HPDE6-E6E7 (cell line): Measurements from ENCODE around the gene C17orf78.
"Not testable (repeated sequence)": the region's sequence is repeated elsewhere in the genome, so short reads cannot be mapped to it uniquely, and the experiment has no call there.

ENCODE experiments used
- DNase-seq: peaks from one replicate; pipeline ENCODE4 v3.0.0; 2011; ENCODE audit warnings: missing footprints; ENCODE audit errors: extremely low spot score

Gene C17orf78

DNA sequence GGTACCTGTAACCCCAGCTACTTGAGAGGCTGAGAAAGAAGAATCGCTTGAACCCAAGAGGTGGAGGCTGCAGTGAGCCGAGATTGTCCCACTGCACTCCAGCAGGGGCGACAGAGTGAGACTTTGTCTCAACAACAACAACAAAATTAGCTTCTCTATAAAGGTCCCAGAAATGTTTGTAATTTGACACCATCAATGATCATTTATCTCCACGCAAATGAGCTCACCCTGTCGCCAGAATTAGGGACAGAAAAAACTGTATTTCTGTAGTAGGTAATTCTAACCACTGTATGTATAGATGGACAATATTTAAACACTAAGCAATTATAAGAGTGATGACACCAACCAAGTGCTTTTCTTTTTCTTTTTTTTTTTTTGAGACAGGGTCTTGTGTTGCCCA is 10.7 kb downstream of the C17orf78 start:
- no peak for DNase-seq

DNA sequence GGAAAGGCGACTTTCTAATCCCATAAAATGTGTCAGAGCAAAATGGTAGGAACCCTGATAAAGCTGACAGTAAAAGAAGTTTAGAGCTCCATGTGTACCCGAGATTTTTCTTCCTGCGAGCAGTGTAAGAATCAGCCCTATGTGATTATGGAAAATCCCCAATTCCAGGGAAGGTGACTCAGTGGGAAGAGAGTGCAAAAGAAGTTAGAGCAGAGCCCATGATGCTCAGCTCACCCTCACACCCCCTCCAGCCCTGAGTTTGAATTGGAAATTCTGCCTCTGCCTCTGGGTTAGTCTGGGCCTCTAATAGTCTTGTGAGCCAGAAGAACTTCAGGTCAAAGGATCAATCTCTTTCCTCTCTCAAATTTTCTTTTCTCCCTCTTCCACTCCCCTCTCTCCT is 12.5 kb downstream of the C17orf78 start:
- no peak for DNase-seq

DNA sequence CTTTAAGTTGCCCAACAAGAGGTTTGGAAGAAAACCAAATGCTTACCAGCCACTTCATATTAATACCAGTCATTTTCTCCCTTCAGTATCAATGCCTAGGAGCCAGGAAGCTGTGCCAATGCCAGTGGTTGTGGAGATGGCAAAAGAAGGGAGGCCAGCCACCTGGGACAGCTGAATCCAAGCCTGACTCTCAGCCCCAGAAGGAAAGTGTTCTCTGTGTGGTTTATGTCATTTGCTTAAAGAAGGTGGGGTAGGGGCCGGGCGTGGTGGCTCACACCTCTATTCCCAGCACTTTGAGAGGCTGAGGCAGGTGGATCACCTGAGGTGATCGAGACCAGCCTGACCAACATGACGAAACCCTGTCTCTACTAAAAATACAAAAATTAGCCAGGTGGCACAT is 13.4 kb downstream of the C17orf78 start:
- no peak for DNase-seq

DNA sequence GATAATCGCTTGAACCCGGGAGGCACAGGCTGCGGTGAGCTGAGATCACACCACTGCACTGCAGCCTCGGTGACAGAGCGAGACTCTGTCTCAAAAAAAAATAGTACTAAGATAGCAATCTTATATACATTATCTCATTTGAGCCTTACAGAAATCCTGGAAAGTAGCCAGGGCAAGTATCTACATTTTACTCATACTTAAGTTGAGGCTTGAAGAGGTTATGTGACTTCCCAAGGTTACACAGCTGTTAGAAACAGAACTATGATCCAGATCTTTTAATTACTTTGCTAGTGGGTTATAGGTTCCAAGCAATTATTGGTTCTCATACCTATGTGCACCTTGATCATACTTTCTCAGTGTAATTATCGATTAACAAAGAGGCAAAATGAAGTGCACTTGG is 15.4 kb downstream of the C17orf78 start:
- DNase-seq: no peak

DNA sequence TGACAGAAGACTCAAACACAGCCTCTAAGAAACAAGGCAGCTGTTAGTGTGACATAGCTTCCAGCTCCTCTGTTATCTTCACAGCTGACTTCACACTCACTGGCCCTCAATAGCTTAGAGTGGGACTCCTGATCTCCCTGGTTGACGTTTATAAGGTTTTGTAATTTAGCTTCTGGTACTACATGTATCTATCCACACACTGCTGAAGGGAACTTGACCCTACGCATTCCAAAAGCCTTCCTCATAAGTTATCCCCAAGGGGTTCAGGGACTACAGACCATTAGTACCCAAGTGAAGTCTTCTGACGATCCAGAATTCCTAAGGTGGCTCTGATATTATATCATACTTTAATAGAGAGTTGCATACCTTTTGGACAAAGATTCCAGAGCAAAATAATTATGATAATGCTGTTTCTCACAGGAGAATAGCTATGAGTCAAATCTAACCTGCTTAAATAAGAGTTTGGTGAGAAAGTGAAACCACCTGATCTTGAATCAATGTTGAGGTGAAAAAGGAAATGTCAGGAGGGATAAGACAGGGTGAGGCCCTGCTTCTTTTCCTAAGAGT is 16.3 kb downstream of the C17orf78 start:
- DNase-seq: peak; percentile 7

DNA sequence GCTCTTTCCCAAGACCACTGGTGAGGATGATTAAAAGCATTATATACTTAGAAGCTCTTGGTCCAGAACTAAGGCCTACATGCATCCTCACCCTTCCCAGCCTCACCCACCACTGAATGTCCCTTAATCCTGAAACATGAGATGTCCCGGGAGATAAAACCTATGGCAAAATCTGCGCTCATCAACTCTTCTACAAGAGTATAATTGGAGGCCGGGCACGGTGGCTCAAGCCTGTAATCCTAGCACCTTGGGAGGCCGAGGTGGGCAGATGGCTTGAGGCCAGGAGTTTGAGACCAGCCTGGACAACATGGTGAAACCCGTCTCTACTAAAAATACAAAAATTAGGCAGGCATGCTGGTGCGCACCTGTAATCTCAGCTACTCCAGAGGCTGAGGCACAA is 17.6 kb downstream of the C17orf78 start:
- DNase-seq: no peak

DNA sequence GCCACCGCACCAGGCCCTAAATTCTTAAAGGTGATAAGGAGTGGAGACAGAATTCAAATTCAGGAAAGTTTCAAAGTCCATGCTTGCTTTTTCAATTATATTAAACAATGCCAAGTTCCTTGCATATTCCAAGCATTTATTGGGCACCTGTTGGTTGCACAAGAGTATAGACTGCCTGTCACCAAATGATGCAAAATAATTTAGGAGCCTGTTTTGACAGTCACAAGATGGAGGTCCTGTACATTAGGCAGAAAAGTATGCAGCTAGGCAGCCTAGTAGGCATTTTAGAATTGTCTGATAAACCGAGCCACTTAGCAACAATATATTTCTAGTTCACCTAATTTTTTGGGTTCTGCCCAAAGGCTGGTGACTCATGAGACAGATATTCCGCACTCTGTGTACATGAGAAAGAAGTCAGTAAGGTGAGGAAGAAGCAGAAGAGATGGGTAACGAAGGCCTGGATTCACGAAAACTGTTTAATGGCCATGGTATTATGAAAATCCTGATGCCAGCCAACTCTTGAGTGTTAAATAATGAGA is 23.5 kb downstream of the C17orf78 start:
- DNase-seq: no peak

DNA sequence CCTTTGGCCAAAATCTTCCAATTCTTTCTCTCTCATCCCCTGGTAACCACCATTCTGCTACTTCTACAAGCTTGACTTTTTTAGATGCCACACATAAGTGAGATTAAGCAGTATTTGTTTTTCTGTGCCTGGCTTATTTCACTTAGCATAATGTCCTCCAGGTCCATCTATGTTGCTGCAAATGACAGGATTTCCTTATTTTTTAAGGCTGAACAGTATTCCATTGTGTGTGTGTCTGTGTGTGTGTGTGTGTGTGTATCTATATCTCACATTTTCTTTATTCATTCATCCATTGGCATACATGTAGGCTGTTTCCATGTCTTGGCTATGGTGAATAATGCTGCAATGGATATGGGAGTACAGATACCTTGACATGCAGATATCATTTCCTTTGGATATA is 24.7 kb downstream of the C17orf78 start:
- DNase-seq: no peak

DNA sequence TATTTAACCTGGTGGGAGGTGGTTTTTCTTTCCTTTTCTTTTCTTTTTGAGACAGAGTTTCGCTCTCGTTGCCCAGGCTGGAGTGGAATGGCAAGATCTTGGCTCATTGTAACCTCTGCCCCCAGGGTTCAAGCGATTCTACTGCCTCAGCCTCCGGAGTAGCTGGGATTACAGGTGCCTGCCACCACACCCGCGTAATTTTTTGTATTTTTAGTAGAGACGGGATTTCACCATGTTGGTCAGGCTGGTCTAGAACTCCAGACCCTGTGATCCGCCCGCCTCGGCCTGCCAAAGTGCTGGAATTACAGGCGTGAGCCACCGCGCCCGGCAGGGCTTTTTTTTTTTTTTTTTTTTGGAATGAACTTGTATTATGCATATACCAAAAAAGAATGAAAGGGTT is 29.7 kb downstream of the C17orf78 start:
- not testable (repeated sequence) for DNase-seq

DNA sequence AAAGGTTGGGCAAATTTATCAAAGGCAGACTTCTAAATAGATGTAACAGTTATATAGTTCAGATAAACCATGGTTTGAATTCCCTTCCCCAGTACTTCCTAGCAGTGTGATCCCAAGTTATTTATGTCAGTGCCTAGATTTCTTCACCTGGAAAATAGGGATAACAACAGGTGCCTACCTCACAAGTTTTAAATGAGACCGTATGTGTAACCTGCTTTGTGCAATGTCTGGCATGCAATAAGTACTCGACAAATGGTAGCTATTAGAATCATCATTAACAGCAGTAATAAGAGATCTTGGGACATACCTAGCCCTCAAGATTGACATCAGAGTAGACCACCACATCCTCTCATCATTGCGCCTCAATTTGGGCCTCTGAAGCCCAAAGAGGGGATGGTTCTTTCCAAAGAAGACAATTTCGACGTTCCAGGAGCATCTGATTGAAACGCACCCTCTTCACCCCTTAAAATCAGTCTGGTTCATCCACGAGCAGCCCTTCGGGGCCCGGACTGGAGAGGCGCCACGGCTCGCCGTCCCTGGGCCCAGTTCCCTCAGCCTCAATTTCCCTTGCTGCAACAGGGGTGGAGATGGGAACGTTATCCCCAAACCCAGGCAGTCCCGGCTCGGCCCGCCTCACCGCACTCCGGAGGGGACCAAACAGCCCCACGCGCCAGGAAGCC is 30.3 kb downstream of the C17orf78 start:
- DNase-seq: no peak

DNA sequence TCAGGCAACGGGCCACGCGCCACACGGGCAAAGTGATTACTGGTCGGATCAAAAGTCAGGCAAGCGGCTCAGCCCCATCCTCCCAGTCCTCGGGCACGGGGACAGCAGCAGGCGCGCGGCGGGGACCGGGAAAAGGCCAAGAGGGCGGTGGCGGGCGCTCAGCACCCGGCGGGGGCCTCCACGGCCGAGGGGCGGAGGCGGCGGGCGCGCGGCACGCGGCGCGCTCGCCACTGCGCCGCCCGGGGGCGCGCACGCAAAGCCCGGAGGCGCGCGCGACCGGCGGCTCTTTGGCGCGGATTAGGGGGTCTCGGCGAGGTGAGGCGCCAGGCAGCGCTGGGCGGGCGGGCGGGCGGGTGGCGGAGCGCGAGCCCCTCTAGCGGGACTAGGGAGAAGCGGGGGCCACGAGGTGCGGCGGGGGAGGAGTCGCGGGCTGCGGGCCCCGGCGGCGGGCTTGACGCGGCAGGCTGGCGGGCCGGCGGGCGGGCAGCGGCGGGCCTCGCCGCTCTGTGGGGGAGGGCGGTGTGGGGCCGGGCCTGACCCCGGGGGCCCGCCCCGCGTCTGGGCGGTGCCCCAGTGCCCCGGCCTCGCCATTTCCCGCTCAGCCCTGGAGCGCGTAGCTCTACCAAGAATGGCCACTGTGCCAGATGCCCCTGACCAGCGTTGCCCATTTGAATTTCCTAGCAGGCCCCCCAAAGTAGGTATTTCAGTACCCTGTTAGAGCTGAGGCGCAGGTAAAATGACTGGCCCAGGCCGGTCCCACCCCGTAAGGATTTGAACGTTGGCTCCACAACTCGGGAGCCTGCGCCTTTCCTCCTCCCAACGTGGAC is 31.1 kb downstream of the C17orf78 start, which contains the start of the genes ACACA and TADA2A:
TSS of gene ACACA (minus strand) at position 202 of the 827 bp plus-strand sequence. CDS start 537 bp downstream, outside the sequence.
TSS of gene TADA2A (plus strand) at position 252 of the 827 bp plus-strand sequence. CDS start 4,480 bp downstream, outside the sequence.
- peak; percentile 90 for DNase-seq

DNA sequence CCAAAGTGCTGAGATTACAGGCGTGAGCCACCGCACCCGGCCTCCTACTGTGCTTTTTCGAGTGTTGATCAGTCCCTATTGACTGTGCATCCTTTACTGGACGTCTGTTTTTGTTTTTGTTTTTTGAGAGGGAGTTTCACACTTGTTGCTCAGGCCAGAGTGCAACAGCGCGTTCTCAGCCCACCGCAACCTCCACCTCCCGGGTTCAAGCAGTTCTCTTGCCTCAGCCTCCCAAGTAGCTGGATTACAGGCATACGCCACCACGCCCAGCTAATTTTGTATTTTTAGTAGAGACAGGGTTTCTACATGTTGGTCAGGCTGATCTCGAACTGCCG is 32.3 kb downstream of the C17orf78 start:
- DNase-seq: not testable (repeated sequence)

DNA sequence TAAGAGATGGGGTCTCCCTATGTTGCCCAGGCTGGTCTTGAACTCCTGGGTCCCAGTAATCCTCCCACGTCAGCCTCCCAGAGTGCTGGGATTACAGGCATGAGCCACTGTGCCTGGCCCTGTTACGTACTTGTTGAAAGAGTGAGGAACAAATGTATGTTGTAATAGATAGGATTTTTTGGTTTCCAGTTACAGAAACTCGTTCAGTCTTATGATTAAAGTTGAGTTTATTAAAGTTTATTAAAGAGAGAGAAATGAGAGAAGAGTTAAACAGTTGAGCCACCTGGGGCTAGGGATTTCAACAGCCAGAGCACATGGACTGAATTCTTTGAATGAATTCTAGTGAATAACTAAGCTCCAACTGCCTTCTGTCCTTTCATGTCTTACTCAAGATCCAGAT is 34.6 kb downstream of the C17orf78 start:
- no peak for DNase-seq

DNA sequence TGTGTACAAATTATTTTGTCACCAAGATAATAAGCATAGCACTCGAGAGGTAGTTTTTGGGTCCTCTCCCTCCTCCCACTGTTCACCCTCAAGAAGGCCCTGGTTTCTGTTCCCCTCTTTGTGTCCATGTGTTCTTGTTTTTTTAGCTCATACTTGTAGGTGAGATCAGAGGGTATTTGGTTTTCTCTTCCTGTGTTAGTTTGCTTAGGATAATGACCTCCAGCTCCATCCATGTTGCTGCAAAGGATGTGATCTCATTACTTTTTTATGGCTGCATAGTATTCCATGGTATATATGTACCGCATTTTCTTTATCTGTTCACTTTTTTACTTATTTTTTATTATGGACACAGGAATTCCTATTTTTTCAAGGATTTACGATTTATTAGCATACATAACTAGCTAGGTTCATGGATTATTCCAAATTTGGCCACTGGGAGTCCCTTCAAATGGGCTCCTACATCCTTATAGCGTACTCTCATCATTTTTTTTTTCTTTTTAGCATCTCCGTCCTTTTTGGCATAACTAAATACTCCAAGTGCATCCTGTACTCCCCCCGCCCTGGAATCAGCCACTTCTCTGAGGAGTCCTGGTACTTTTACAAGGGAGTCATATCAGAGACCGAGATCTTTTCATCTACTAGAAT is 38.2 kb downstream of the C17orf78 start:
- DNase-seq: no peak

DNA sequence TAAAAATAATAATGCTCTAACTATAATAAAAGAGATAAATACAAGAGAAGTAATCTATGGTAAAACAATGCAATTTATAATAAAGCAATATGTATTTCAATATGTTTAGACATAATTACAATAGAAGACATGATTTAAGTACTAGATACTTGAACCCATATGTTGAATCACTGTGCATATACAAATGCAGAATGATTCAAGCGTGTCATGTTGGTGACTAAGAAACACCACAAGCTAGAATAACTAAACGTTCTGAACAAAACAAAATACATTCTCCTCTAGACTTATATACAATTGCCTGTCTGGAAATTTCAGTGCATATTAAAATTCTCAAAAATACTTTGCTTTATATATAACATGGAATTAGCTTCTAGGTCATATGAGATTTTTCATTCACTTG is 42.1 kb downstream of the C17orf78 start:
- DNase-seq: no peak

DNA sequence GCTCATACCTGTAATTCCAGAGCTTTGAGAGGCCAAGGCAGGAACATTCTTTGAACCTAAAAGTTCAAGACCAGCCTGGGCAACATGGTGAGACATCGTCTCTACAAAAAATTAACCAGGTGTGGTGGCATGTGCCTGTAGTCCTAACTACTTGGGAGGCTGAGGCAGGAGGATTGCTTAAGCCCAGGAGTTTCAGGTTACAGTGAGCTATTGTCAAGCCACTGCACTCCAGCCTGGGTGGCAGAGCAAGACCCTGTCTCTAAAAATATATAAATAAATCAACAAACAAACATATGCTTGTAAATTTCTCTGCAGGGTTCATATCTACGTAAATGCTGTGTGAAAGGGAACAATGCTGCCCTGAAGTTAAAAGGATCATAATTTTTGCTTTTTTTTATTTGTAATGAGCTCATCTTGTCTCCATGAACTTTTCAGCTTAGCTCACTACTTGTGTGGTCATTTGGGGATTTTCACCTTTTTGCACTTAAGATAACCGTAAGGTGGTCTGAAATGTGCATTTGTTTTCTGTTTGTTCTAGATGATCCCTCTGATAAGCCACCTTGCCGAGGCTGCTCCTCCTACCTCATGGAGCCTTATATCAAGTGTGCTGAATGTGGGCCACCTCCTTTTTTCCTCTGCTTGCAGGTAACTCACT is 47.3 kb downstream of the C17orf78 start:
- DNase-seq: no peak

DNA sequence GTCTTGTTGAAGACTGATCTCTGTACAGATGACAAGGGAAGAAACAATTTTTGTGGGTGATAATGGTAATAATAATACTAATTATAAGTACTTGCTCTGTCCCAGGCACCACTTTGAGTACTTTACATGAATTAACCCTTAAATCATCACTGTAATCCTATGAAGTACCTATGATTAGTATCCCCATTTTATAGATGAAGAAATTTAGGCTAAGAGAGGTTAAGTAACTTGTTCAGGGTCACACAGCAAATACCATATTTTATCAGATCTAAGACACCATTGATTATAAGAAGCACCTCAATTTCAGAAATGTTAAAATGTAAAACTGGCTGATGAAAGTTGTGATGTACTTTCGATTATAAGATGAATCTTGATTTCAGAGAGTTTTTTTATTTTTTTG is 49.5 kb downstream of the C17orf78 start:
- no peak for DNase-seq

DNA sequence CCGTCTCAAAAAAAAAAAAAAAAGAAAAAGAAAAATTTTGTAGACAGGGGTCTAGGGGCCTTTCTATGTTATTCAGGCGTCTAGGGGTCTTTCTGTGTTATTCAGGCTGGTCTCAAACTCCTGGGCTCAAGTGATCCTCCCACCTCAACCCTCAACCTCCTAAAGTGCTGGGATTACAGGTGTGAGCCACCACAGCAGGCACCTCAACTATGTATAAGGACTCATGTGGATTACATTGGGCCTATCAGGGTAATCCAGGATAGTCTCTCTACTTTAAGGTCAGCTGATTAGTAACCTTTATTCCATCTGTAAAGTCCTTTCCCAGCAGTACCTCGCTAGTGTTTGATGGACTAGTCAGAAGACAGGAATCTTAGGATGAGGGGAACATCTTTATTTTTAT is 53.3 kb downstream of the C17orf78 start:
- no peak for DNase-seq

DNA sequence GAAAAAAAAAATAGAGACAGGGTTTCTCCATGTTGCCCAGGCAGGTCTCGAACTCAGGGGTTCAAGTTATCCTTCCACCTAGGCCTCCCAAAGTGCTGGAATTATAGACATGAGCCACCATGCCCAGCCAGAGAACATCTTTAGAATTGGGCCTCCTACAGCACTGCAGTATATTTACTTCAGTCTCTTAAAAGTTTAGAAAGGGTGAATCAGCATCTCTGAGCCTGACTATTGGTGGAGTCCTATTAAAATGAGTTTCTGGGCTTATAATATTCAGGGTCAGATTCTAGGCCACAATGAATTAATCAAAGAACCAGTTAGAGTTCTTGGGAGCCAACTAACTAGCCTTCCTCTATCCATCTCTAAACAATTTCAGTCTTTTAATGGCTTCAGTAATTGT is 53.7 kb downstream of the C17orf78 start:
- no peak for DNase-seq

DNA sequence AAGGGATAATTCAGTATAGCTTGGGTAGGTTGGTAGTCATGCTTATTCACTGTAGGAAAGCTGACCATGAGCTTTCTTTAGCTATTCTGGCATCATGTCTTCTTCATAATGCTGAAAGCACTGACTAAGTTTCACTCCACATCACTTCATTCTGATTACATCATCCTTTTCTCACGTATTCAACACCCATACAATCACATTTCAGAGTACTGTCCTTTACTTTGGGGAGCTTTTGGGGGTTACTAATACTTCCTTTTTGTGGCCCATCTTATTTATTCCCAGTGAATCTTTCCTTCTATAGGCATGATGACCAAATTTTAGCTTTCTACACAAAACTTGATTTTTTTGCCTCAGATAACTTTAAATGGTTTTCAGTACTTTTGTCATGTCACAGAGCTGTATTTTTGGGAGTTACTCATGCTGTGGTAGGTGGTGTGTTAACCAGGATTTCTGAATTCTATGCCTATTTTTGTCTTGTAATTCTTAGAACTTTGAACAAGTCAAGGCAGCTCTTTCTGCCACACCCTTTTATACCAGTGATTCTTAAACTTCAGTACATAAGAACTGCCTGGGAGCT is 54.4 kb downstream of the C17orf78 start:
- DNase-seq: peak; percentile 42

DNA sequence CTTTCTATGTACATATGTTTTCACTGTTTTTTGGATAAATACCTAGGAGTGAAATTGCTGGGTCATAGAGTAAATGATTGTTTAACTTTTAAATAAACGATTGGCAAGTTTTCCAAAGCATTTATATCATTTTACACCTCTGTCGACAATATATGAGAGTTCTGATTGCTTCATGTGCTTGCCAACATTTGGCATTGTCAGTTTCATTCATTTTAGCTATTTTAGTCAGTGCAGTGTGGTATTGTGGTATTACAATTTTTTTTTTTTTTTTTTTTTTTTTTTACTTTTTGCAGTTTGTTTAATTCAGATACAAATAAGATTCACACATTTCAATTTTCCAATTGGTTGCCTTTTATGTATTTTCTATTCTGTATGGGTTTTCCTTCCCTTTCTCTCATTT is 56.9 kb downstream of the C17orf78 start:
- no peak for DNase-seq
